Measurements from ENCODE around the gene ZNF385C.
"Not testable (repeated sequence)": the region's sequence is repeated elsewhere in the genome, so short reads cannot be mapped to it uniquely, and the experiment has no call there.

GRCh38 chr17:42013740-42014139, 84.5 kb downstream of the ZNF385C start:
- TF ChIP-seq ZNF619 (CRISPR knock-in tag; IDR thresholded peaks at IDR 0.05); ZNF484 (CRISPR knock-in tag; IDR thresholded peaks at IDR 0.05; ENCODE audit: borderline replicate concordance, low read depth); ARID2 (CRISPR knock-in tag; IDR thresholded peaks at IDR 0.05; ENCODE audit: borderline replicate concordance); POLR2A (IDR thresholded peaks at IDR 0.05; ENCODE audit: insufficient read depth in 1 of 2, low read depth in 2 of 2, low read length in 2 of 2); SP1 (IDR thresholded peaks at IDR 0.05); SP1 (CRISPR knock-in tag; IDR thresholded peaks at IDR 0.05); ZNF274 (CRISPR knock-in tag; IDR thresholded peaks at IDR 0.05); GLI4 (CRISPR knock-in tag; IDR thresholded peaks at IDR 0.05; ENCODE audit: borderline replicate concordance); EZH2 (conservative IDR thresholded peaks at IDR 0.05; ENCODE audit: low read depth, low read length); XBP1 (CRISPR knock-in tag; IDR thresholded peaks at IDR 0.05); POLR2AphosphoS5 (IDR thresholded peaks at IDR 0.05; ENCODE audit: low read depth, low read length); ZNF558 (CRISPR knock-in tag; IDR thresholded peaks at IDR 0.05; ENCODE audit: borderline replicate concordance); TCF7L2 (IDR thresholded peaks at IDR 0.05; ENCODE audit: low read depth, low read length): not testable (repeated sequence)
- TF ChIP-seq, protein P1, sequence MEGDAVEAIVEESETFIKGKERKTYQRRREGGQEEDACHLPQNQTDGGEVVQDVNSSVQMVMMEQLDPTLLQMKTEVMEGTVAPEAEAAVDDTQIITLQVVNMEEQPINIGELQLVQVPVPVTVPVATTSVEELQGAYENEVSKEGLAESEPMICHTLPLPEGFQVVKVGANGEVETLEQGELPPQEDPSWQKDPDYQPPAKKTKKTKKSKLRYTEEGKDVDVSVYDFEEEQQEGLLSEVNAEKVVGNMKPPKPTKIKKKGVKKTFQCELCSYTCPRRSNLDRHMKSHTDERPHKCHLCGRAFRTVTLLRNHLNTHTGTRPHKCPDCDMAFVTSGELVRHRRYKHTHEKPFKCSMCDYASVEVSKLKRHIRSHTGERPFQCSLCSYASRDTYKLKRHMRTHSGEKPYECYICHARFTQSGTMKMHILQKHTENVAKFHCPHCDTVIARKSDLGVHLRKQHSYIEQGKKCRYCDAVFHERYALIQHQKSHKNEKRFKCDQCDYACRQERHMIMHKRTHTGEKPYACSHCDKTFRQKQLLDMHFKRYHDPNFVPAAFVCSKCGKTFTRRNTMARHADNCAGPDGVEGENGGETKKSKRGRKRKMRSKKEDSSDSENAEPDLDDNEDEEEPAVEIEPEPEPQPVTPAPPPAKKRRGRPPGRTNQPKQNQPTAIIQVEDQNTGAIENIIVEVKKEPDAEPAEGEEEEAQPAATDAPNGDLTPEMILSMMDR (CRISPR knock-in tag; IDR thresholded peaks at IDR 0.05): not testable (repeated sequence)
- TF ChIP-seq, protein P2, sequence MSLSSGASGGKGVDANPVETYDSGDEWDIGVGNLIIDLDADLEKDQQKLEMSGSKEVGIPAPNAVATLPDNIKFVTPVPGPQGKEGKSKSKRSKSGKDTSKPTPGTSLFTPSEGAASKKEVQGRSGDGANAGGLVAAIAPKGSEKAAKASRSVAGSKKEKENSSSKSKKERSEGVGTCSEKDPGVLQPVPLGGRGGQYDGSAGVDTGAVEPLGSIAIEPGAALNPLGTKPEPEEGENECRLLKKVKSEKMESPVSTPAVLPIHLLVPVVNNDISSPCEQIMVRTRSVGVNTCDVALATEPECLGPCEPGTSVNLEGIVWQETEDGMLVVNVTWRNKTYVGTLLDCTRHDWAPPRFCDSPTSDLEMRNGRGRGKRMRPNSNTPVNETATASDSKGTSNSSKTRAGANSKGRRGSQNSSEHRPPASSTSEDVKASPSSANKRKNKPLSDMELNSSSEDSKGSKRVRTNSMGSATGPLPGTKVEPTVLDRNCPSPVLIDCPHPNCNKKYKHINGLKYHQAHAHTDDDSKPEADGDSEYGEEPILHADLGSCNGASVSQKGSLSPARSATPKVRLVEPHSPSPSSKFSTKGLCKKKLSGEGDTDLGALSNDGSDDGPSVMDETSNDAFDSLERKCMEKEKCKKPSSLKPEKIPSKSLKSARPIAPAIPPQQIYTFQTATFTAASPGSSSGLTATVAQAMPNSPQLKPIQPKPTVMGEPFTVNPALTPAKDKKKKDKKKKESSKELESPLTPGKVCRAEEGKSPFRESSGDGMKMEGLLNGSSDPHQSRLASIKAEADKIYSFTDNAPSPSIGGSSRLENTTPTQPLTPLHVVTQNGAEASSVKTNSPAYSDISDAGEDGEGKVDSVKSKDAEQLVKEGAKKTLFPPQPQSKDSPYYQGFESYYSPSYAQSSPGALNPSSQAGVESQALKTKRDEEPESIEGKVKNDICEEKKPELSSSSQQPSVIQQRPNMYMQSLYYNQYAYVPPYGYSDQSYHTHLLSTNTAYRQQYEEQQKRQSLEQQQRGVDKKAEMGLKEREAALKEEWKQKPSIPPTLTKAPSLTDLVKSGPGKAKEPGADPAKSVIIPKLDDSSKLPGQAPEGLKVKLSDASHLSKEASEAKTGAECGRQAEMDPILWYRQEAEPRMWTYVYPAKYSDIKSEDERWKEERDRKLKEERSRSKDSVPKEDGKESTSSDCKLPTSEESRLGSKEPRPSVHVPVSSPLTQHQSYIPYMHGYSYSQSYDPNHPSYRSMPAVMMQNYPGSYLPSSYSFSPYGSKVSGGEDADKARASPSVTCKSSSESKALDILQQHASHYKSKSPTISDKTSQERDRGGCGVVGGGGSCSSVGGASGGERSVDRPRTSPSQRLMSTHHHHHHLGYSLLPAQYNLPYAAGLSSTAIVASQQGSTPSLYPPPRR (CRISPR knock-in tag; IDR thresholded peaks at IDR 0.05; ENCODE audit: borderline replicate concordance): not testable (repeated sequence)
